Brain microvascular endothelial cell (primary cell): Measurements from ENCODE around the gene PPP1R1C.
"Not testable (repeated sequence)": the region's sequence is repeated elsewhere in the genome, so short reads cannot be mapped to it uniquely, and the experiment has no call there.

Experiments used
- DNase-seq: peaks from one replicate; pipeline ENCODE4 v3.0.0-alpha.2; 2020
- H3K27ac ChIP-seq: fragments of 250-450 bp; sonication (Bioruptor Pico); 2 replicates; pipeline ENCODE4 v1.5.1; 2020; ENCODE audit warnings: mild to moderate bottlenecking, moderate library complexity
- H3K27me3 ChIP-seq: fragments of 250-450 bp; sonication (Bioruptor Pico); replicated peaks from 2 replicates; pipeline ENCODE4 v1.5.1; 2020; ENCODE audit warnings: mild to moderate bottlenecking
- H3K36me3 ChIP-seq: fragments of 250-450 bp; sonication (Bioruptor Pico); replicated peaks from 2 replicates; pipeline ENCODE4 v1.5.1; 2020; ENCODE audit warnings: mild to moderate bottlenecking
- H3K4me3 ChIP-seq: 2 replicates; pipeline ENCODE4 v1.5.1; 2011; ENCODE audit warnings: low read depth, mild to moderate bottlenecking, control low read depth, low read length, moderate library complexity
- CTCF ChIP-seq: IDR thresholded peaks from 2 replicates; pipeline ENCODE4 v1.5.1; 2011; ENCODE audit warnings: low read depth, mild to moderate bottlenecking, moderate library complexity, low read length, control low read depth, inconsistent platforms; ENCODE audit errors: missing control alignments
- in situ Hi-C: cut with HindIII; loops from 2 replicates; pipeline ENCODE4 v1.10.0; 2017; ENCODE audit warnings: low sequenced_read_pairs, low pct_ligation_motif_present

Gene PPP1R1C

GRCh38 chr2:181959508-181959907 lies 26.1 kb upstream of the PPP1R1C start:
- TF ChIP-seq CTCF, result no peak

GRCh38 chr2:181961167-181961566 lies 24.5 kb upstream of the PPP1R1C start:
- in situ Hi-C loops, DNase-seq, H3K27ac ChIP-seq: not testable (repeated sequence)

More at GRCh38 chr2:181959508-181959907, 26.1 kb upstream of the PPP1R1C start:
- no peak for DNase-seq
- no peak overlapping the region for H3K27ac ChIP-seq
- H3K27me3 ChIP-seq, result no peaks in the 10 kb centered on the region
- H3K4me3 ChIP-seq, result no peak overlapping the region
- H3K36me3 ChIP-seq, result no peaks in the 10 kb centered on the region
- in situ Hi-C loops, result no loop called here

GRCh38 chr2:181962142-181962541 lies 23.5 kb upstream of the PPP1R1C start:
- DNase-seq, result no peak
- no peak overlapping the region for H3K4me3 ChIP-seq
- no peaks in the 10 kb centered on the region for H3K36me3 ChIP-seq
- TF ChIP-seq CTCF, result no peak
- no peaks in the 10 kb centered on the region for H3K27me3 ChIP-seq
- H3K27ac ChIP-seq, result no peak overlapping the region
- in situ Hi-C loops, result no loop called here

More at GRCh38 chr2:181961167-181961566, 24.5 kb upstream of the PPP1R1C start:
- H3K4me3 ChIP-seq, H3K36me3 ChIP-seq, H3K27me3 ChIP-seq: not testable (repeated sequence)

GRCh38 chr2:181970160-181970794 lies 15.4 kb upstream of the PPP1R1C start:
- in situ Hi-C loops, result no loop called here
- no peak overlapping the region for H3K4me3 ChIP-seq
- no peak overlapping the region for H3K27ac ChIP-seq
- no peaks in the 10 kb centered on the region for H3K27me3 ChIP-seq
- H3K36me3 ChIP-seq, result no peaks in the 10 kb centered on the region
- TF ChIP-seq CTCF, result peak; percentile 29
- no peak for DNase-seq

GRCh38 chr2:181971032-181971431 lies 14.6 kb upstream of the PPP1R1C start:
- Histone ChIP-seq H3K4me3 (no peak overlapping the region), H3K27ac (no peak overlapping the region), H3K36me3 (no peaks in the 10 kb centered on the region), H3K27me3 (no peaks in the 10 kb centered on the region)
- TF ChIP-seq CTCF, result no peak
- in situ Hi-C loops, result no loop called here
- DNase-seq, result no peak

- in situ Hi-C loops, result no loop called here
- Histone ChIP-seq H3K36me3 (no peaks in the 10 kb centered on the region), H3K27ac (no peak overlapping the region), H3K27me3 (no peaks in the 10 kb centered on the region), H3K4me3 (no peak overlapping the region)
- no peak for DNase-seq
- TF ChIP-seq CTCF, result no peak
Measured at GRCh38 chr2:181972431-181973170, 13.1 kb upstream of the PPP1R1C start.
